HL-60 (cell line): ENCODE measurements around the gene EPHA2.

Experiments used
- DNase-seq, 2 experiments: peaks; one replicate each; pipeline ENCODE4 v3.0.0-alpha.2; 2010 to 2020; ENCODE audit warnings: low read depth in 1 of 2, low spot score in 1 of 2
- H3K27ac ChIP-seq: fragments of 250-450 bp; sonication (Bioruptor Pico); replicated peaks from 2 replicates; pipeline ENCODE4 v1.5.1; 2020; ENCODE audit warnings: mild to moderate bottlenecking, moderate library complexity
- H3K27me3 ChIP-seq: fragments of 250-450 bp; sonication (Bioruptor Pico); 2 replicates; pipeline ENCODE4 v1.5.1; 2021; ENCODE audit warnings: mild to moderate bottlenecking, moderate library complexity; ENCODE audit not compliant: insufficient read depth, poor library complexity, severe bottlenecking
- H3K4me3 ChIP-seq: replicated peaks from 2 replicates; pipeline ENCODE4 v1.5.1; 2011; ENCODE audit warnings: mild to moderate bottlenecking, control low read depth, low read length; ENCODE audit not compliant: insufficient read depth
- GABPA ChIP-seq: IDR thresholded peaks from 2 replicates; pipeline ENCODE4 v1.6.1; 2012; ENCODE audit warnings: low read depth
- POLR2AphosphoS5 ChIP-seq: IDR thresholded peaks from 2 replicates; pipeline ENCODE4 v1.6.1; 2012; ENCODE audit warnings: low read depth
- SPI1 ChIP-seq: IDR thresholded peaks from 2 replicates; pipeline ENCODE4 v1.6.1; 2012; ENCODE audit warnings: low read depth, mild to moderate bottlenecking, borderline replicate concordance
- TF ChIP-seq, protein P1 (sequence below): IDR thresholded peaks from one replicate; pipeline ENCODE4 v1.5.1; 2011; ENCODE audit warnings: low read length, control low read depth, inconsistent platforms; ENCODE audit not compliant: insufficient read depth
- TF ChIP-seq, protein P2 (sequence below): IDR thresholded peaks from 2 replicates; pipeline ENCODE4 v1.6.1; 2012; ENCODE audit warnings: low read depth; ENCODE audit not compliant: insufficient replicate concordance

EPHA2 gene

DNA sequence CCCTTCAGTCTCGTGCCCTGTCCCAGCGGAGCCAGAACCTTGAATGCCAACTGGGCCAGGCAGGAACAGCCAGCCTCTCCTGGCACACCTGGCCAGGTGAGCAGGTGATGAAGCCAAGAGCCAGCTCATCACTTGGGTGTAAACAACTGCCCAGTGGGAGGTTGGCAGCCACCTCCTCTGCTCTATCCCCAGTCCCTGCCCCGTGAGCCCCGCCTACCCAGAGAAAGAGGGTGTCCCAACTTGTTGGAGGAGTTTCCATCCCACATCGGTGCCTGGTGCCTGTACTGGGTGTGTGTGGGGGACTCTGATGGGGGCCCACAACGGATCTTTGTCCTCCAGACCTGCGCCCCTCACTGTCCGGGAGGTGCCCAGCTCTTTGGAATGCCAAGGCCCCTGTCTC, 64.6 kb downstream of the EPHA2 start:
- DNase-seq, result no peak
- TF ChIP-seq, protein P1, sequence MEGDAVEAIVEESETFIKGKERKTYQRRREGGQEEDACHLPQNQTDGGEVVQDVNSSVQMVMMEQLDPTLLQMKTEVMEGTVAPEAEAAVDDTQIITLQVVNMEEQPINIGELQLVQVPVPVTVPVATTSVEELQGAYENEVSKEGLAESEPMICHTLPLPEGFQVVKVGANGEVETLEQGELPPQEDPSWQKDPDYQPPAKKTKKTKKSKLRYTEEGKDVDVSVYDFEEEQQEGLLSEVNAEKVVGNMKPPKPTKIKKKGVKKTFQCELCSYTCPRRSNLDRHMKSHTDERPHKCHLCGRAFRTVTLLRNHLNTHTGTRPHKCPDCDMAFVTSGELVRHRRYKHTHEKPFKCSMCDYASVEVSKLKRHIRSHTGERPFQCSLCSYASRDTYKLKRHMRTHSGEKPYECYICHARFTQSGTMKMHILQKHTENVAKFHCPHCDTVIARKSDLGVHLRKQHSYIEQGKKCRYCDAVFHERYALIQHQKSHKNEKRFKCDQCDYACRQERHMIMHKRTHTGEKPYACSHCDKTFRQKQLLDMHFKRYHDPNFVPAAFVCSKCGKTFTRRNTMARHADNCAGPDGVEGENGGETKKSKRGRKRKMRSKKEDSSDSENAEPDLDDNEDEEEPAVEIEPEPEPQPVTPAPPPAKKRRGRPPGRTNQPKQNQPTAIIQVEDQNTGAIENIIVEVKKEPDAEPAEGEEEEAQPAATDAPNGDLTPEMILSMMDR, result no peak
- TF ChIP-seq POLR2AphosphoS5 (no peak), SPI1 (no peak), GABPA (no peak)
- TF ChIP-seq, protein P2, sequence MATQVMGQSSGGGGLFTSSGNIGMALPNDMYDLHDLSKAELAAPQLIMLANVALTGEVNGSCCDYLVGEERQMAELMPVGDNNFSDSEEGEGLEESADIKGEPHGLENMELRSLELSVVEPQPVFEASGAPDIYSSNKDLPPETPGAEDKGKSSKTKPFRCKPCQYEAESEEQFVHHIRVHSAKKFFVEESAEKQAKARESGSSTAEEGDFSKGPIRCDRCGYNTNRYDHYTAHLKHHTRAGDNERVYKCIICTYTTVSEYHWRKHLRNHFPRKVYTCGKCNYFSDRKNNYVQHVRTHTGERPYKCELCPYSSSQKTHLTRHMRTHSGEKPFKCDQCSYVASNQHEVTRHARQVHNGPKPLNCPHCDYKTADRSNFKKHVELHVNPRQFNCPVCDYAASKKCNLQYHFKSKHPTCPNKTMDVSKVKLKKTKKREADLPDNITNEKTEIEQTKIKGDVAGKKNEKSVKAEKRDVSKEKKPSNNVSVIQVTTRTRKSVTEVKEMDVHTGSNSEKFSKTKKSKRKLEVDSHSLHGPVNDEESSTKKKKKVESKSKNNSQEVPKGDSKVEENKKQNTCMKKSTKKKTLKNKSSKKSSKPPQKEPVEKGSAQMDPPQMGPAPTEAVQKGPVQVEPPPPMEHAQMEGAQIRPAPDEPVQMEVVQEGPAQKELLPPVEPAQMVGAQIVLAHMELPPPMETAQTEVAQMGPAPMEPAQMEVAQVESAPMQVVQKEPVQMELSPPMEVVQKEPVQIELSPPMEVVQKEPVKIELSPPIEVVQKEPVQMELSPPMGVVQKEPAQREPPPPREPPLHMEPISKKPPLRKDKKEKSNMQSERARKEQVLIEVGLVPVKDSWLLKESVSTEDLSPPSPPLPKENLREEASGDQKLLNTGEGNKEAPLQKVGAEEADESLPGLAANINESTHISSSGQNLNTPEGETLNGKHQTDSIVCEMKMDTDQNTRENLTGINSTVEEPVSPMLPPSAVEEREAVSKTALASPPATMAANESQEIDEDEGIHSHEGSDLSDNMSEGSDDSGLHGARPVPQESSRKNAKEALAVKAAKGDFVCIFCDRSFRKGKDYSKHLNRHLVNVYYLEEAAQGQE, result no peak
- H3K27me3 ChIP-seq, result no peaks in the 10 kb centered on the region
- no peak overlapping the region for H3K27ac ChIP-seq
- no peak overlapping the region for H3K4me3 ChIP-seq

DNA sequence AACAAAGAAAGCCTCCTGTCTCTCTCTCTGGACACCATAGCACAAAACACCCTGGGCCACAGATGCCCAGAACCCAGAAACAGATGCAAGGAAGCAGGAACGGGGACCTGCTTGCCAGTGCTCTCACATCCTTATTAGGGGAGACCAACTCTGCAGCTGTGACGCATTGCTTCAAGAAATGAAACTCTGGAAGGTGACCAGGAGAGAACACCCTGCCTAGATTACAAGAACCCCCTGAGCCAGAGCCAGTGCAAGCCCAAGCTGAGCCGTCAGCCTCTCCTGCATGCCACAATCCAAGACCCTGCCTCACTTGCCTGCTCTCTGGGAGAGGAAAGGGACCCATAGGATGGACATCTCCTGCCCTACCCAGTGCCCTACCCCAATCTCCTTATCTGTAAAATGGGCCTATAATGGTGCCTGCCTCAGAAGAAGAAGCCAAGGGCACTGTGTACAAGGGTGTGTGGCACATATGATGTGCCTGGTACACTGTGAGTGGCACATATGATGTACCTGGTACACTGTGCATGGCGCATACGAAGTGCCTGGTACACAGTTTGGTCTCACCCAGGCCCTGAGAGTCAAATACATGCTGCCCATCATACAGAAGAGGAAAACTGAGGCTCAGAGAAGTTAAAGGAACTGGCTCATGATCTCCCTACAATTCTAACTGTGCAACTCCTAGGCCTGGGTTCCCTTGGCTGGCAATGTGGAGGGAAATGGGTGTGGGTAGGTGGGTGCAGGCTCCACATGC, 65.6 kb downstream of the EPHA2 start:
- TF ChIP-seq SPI1 (no peak), GABPA (no peak), POLR2AphosphoS5 (no peak)
- TF ChIP-seq, protein P2, result no peak
- TF ChIP-seq, protein P1, result no peak
- H3K27ac ChIP-seq, result no peak overlapping the region
- DNase-seq, result no peak
- no peak overlapping the region for H3K4me3 ChIP-seq
- H3K27me3 ChIP-seq, result no peaks in the 10 kb centered on the region

DNA sequence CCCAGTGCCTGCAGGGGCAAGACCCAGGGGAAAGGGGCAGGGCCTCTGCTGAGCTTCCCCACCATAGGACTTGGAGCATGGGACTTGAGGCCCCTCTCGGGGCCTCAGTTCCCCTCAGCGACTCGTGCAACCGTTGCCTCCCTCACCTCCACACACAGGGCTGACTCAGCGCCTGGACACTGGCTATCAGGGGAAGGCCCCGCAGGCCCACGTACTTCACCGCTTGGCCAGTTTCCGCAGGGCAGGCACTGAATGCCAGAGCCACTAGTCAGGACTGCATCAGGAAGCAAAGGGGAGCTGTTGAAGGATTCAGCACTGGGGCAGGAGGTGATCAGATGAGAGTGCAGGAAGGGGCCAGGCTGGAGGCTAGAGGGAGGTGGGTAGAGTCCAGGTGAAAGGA, 66.9 kb downstream of the EPHA2 start:
- DNase-seq, result no peak
- Histone ChIP-seq H3K27me3 (no peaks in the 10 kb centered on the region), H3K4me3 (no peak overlapping the region), H3K27ac (no peak overlapping the region)
- TF ChIP-seq, protein P2, result no peak
- TF ChIP-seq POLR2AphosphoS5 (no peak), GABPA (no peak), SPI1 (no peak)
- TF ChIP-seq, protein P1, result no peak
